HCT116 (cell line): ENCODE data around the gene PRSS16.

Experiments used
- CEBPB ChIP-seq: IDR thresholded peaks from 2 replicates; pipeline ENCODE4 v1.6.1; 2012; ENCODE audit warnings: low read depth
- CTCF ChIP-seq, 3 experiments: fragments of 200-600 bp in 1 of 3; sonication (generic) in 1 of 3; IDR thresholded peaks in 2 of 3; conservative IDR thresholded peaks in 1 of 3; 2 replicates each; pipeline ENCODE4 v1.5.1; 2012 to 2017; ENCODE audit warnings: low read depth in 2 of 3, low read length in 2 of 3, antibody characterized with exemption in 1 of 3, borderline replicate concordance in 1 of 3, control low read depth in 1 of 3, mild to moderate bottlenecking in 1 of 3, mixed read lengths in 1 of 3, mixed run types in 1 of 3, moderate library complexity in 1 of 3; ENCODE audit not compliant: insufficient read depth in 1 of 3
- EGR1 ChIP-seq: IDR thresholded peaks from 2 replicates; pipeline ENCODE4 v1.6.1; 2012; ENCODE audit warnings: low read depth
- ELF1 ChIP-seq: IDR thresholded peaks from 2 replicates; pipeline ENCODE4 v1.6.1; 2012; ENCODE audit warnings: low read depth, borderline replicate concordance
- EZH2 ChIP-seq: fragments of 200-600 bp; sonication (generic); IDR thresholded peaks from 2 replicates; pipeline ENCODE4 v1.6.1; 2017; ENCODE audit warnings: antibody characterized with exemption, mixed run types
- EZH2phosphoT487 ChIP-seq: fragments of 200-600 bp; IDR thresholded peaks from 2 replicates; pipeline ENCODE4 v1.6.1; 2018; ENCODE audit warnings: antibody characterized with exemption, borderline replicate concordance
- JUND ChIP-seq: IDR thresholded peaks from 2 replicates; pipeline ENCODE4 v1.6.1; 2012
- POLR2A ChIP-seq: IDR thresholded peaks from 2 replicates; pipeline ENCODE4 v1.7.0; 2011; ENCODE audit warnings: borderline replicate concordance; ENCODE audit not compliant: insufficient read depth, insufficient read length; ENCODE audit errors: extremely low read depth
- POLR2AphosphoS5 ChIP-seq: IDR thresholded peaks from 2 replicates; pipeline ENCODE4 v1.6.1; 2011; ENCODE audit warnings: mild to moderate bottlenecking, low read depth, low read length, moderate library complexity
- RAD21 ChIP-seq: IDR thresholded peaks from 2 replicates; pipeline ENCODE4 v1.6.1; 2012; ENCODE audit warnings: low read depth, mild to moderate bottlenecking
- REST ChIP-seq: IDR thresholded peaks from 2 replicates; pipeline ENCODE4 v1.6.1; 2012; ENCODE audit warnings: low read depth
- YY1 ChIP-seq: IDR thresholded peaks from 2 replicates; pipeline ENCODE4 v1.6.1; 2011; ENCODE audit warnings: low read length, low read depth, moderate library complexity, mild to moderate bottlenecking; ENCODE audit not compliant: insufficient replicate concordance; ENCODE audit errors: extremely low read depth
- ZFX ChIP-seq: fragments of 450-650 bp; IDR thresholded peaks from 2 replicates; pipeline ENCODE4 v1.6.1; 2017

- TF ChIP-seq POLR2AphosphoS5 (no peak), EZH2 (no peak), POLR2A (no peak), CTCF (IDR thresholded peaks at IDR 0.05 in 2 of 3, conservative IDR thresholded peaks at IDR 0.05 in 1 of 3; ENCODE audit: borderline replicate concordance in 1 of 3, insufficient read depth in 1 of 3, low read depth in 2 of 3, low read length in 2 of 3) (no peak), RAD21 (no peak), ZFX (no peak), JUND (no peak), REST (no peak), ELF1 (no peak), EGR1 (no peak), EZH2phosphoT487 (no peak), YY1 (no peak), CEBPB (no peak)
Measured at GRCh38 chr6:27288136-27289044, 40.9 kb downstream of the PRSS16 start.
